ENCODE results near the gene SCAP.

DNA sequence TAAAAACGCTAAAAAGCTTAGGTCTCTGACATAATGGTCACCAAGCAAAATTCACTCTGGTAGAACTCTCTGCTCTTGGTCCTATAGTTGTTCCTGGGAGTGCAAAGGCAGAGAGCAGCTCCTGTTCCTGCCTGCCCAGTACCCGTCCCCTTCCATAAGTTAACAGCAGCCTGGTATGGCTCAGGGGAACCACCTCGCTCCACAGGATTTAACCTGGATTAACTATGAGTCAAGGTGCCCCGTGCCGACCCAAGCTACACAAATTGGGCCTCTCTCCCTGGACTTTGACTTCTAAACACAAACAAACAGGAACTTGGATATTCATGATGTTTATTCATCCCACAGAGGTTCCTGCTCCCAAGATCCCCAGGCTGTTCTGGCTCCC, 32.1 kb downstream of the SCAP start:
- no peak for TF ChIP-seq EZH2phosphoT487 (IDR thresholded peaks at IDR 0.05; ENCODE audit: unreplicated experiment)
- TF ChIP-seq, protein P1, sequence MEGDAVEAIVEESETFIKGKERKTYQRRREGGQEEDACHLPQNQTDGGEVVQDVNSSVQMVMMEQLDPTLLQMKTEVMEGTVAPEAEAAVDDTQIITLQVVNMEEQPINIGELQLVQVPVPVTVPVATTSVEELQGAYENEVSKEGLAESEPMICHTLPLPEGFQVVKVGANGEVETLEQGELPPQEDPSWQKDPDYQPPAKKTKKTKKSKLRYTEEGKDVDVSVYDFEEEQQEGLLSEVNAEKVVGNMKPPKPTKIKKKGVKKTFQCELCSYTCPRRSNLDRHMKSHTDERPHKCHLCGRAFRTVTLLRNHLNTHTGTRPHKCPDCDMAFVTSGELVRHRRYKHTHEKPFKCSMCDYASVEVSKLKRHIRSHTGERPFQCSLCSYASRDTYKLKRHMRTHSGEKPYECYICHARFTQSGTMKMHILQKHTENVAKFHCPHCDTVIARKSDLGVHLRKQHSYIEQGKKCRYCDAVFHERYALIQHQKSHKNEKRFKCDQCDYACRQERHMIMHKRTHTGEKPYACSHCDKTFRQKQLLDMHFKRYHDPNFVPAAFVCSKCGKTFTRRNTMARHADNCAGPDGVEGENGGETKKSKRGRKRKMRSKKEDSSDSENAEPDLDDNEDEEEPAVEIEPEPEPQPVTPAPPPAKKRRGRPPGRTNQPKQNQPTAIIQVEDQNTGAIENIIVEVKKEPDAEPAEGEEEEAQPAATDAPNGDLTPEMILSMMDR (conservative IDR thresholded peaks at IDR 0.05; ENCODE audit: low read depth in 2 of 2), result no peak
- TF ChIP-seq, protein P2, sequence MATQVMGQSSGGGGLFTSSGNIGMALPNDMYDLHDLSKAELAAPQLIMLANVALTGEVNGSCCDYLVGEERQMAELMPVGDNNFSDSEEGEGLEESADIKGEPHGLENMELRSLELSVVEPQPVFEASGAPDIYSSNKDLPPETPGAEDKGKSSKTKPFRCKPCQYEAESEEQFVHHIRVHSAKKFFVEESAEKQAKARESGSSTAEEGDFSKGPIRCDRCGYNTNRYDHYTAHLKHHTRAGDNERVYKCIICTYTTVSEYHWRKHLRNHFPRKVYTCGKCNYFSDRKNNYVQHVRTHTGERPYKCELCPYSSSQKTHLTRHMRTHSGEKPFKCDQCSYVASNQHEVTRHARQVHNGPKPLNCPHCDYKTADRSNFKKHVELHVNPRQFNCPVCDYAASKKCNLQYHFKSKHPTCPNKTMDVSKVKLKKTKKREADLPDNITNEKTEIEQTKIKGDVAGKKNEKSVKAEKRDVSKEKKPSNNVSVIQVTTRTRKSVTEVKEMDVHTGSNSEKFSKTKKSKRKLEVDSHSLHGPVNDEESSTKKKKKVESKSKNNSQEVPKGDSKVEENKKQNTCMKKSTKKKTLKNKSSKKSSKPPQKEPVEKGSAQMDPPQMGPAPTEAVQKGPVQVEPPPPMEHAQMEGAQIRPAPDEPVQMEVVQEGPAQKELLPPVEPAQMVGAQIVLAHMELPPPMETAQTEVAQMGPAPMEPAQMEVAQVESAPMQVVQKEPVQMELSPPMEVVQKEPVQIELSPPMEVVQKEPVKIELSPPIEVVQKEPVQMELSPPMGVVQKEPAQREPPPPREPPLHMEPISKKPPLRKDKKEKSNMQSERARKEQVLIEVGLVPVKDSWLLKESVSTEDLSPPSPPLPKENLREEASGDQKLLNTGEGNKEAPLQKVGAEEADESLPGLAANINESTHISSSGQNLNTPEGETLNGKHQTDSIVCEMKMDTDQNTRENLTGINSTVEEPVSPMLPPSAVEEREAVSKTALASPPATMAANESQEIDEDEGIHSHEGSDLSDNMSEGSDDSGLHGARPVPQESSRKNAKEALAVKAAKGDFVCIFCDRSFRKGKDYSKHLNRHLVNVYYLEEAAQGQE (IDR thresholded peaks at IDR 0.05; ENCODE audit: unreplicated experiment), result no peak
- TF ChIP-seq POLR2AphosphoS5 (IDR thresholded peaks at IDR 0.05; ENCODE audit: low read depth), result no peak
- no peak for TF ChIP-seq EZH2 (IDR thresholded peaks at IDR 0.05; ENCODE audit: low read depth, unreplicated experiment)
- no peak for TF ChIP-seq CREB1 (CRISPR knock-in tag; IDR thresholded peaks at IDR 0.05; ENCODE audit: low read depth)
- no peak for TF ChIP-seq ZNF114 (CRISPR knock-in tag; IDR thresholded peaks at IDR 0.05)
- no peak for TF ChIP-seq STAT1 (IDR thresholded peaks at IDR 0.05; ENCODE audit: unreplicated experiment)
